Sigmoid colon (tissue), 7 donors: ENCODE results near the gene ESRRB. TPM values are rescaled to one million over a fixed set of nuclear protein-coding genes. Genes with fewer than 3 reads are reported as not detected.

Experiments
- DNase-seq: peaks from one replicate; pipeline ENCODE4 v3.0.0-alpha.2; 2019
- H3K27ac ChIP-seq, 4 donors: fragments of 200-600 bp; sonication (generic); one replicate each; pipeline ENCODE4 v1.5.1; 2016 to 2019; ENCODE audit warnings: mild to moderate bottlenecking in 1 of 4
- H3K27me3 ChIP-seq, 3 donors: fragments of 200-600 bp; sonication (generic); one replicate each; pipeline ENCODE4 v1.5.1; 2019; ENCODE audit warnings: mild to moderate bottlenecking in 1 of 3
- H3K36me3 ChIP-seq, 4 donors: fragments of 200-600 bp; sonication (generic); one replicate each; pipeline ENCODE4 v1.5.1; 2016 to 2019
- H3K4me1 ChIP-seq, 4 donors: fragments of 200-600 bp; sonication (generic); one replicate each; pipeline ENCODE4 v1.5.1; 2017 to 2019
- H3K4me3 ChIP-seq, 4 donors: fragments of 200-600 bp; sonication (generic); one replicate each; pipeline ENCODE4 v1.5.1; 2017 to 2019; ENCODE audit warnings: mild to moderate bottlenecking in 2 of 4, moderate library complexity in 1 of 4
- H3K9me3 ChIP-seq, 4 donors: fragments of 200-600 bp in 3 of 4; sonication (generic) in 3 of 4; one replicate each; pipeline versions ENCODE4 v1.5.1 to v1.6.1; 2013 to 2019
- CTCF ChIP-seq, 4 experiments: fragments of 450-650 bp in 3 of 4; fragments of 200-600 bp in 1 of 4; IDR thresholded peaks; one replicate each; pipeline ENCODE4 v1.5.1; 2016 to 2019; ENCODE audit warnings: antibody characterized with exemption in 4 of 4, mild to moderate bottlenecking in 3 of 4, moderate library complexity in 2 of 4
- EP300 ChIP-seq, 4 donors: sonication (generic); formaldehyde crosslinking; IDR thresholded peaks; one replicate each; pipeline ENCODE4 v1.6.1; 2017; ENCODE audit warnings: antibody characterized with exemption in 4 of 4
- POLR2A ChIP-seq, 2 donors: fragments of 450-650 bp; IDR thresholded peaks; one replicate each; pipeline ENCODE4 v1.6.1; 2016; ENCODE audit warnings: antibody characterized with exemption in 2 of 2, mild to moderate bottlenecking in 2 of 2, moderate library complexity in 2 of 2
- POLR2AphosphoS5 ChIP-seq, 4 donors: sonication (generic); formaldehyde crosslinking; IDR thresholded peaks; one replicate each; pipeline ENCODE4 v1.6.1; 2017; ENCODE audit warnings: antibody characterized with exemption in 4 of 4
- WGBS, 2 donors: extraction: QIAGEN DNeasy Blood & Tissue Kit; methylation state at CpG; one replicate each; pipeline ENCODE4 v1.1.7; 2013; 5-methylcytosine and 5-hydroxymethylcytosine counted together
- intact Hi-C: fragments of 100-400 bp; cut with DNase I; formaldehyde crosslinking; loops from one replicate; pipeline ENCODE4 v1.15.1; 2023
- polyA plus RNA-seq, 3 donors: library from polyadenylated mRNA; stranded (reverse); fragments of 200-250 nt; gene quantifications; one replicate each; pipeline ENCODE4 v1.2.3, GENCODE V29; 2013
- total RNA-seq, 4 donors: library from RNA; depleted of rRNA; stranded (reverse); fragments of >200 nt; gene quantifications; one replicate each; pipeline ENCODE4 v1.1.0, GENCODE V29; 2016
- donor health status: healthy with polysubstance abuse.
- donor health status: Bipolar disorder and iron deficiency.
- donor health status: healthy.

Gene ESRRB
- total and polyA plus RNA-seq, 7 donors: under 0.01 to 0.04 TPM; not detected in 5

- intact Hi-C loops: no loop called here
- no peaks in the 10 kb centered on the region for H3K9me3 ChIP-seq
- no peak overlapping the region for H3K4me3 ChIP-seq
- H3K27ac ChIP-seq: no peak overlapping the region
- H3K36me3 ChIP-seq: no peaks in the 10 kb centered on the region
- WGBS, 2 donors: 69 to 85% methylated on average over 7 of the region's 7 CpGs
- no peaks in the 10 kb centered on the region for H3K27me3 ChIP-seq
- TF ChIP-seq EP300 (IDR thresholded peaks at IDR 0.05): no peak
- TF ChIP-seq POLR2AphosphoS5 (IDR thresholded peaks at IDR 0.05): no peak
- no peak for TF ChIP-seq CTCF (IDR thresholded peaks at IDR 0.05)
- TF ChIP-seq POLR2A (IDR thresholded peaks at IDR 0.05): no peak
- H3K4me1 ChIP-seq: no peaks in the 10 kb centered on the region
- DNase-seq: no peak
These were observed 29.7 kb downstream of the ESRRB start for GRCh38 chr14:76405627-76406026.

GRCh38 chr14:76407449-76408150 lies 31.7 kb downstream of the ESRRB start:
- intact Hi-C loops: no loop called here
- Histone ChIP-seq H3K4me1 (no peaks in the 10 kb centered on the region), H3K27ac (no peak overlapping the region), H3K36me3 (no peaks in the 10 kb centered on the region), H3K9me3 (no peaks in the 10 kb centered on the region), H3K27me3 (no peaks in the 10 kb centered on the region), H3K4me3 (no peak overlapping the region)
- 64 to 68% methylated on average over 9 of the region's 9 CpGs for WGBS, 2 donors
- TF ChIP-seq POLR2AphosphoS5 (IDR thresholded peaks at IDR 0.05) (no peak), CTCF (IDR thresholded peaks at IDR 0.05) (no peak), POLR2A (IDR thresholded peaks at IDR 0.05) (no peak), EP300 (IDR thresholded peaks at IDR 0.05) (no peak)
- no peak for DNase-seq

GRCh38 chr14:76408877-76409276 lies 32.9 kb downstream of the ESRRB start:
- no peak overlapping the region for H3K27ac ChIP-seq
- no peak for DNase-seq
- WGBS, 2 donors: 87 to 91% methylated on average over 1 of the region's 1 CpG
- intact Hi-C loops: no loop called here
- H3K4me3 ChIP-seq: no peak overlapping the region
- H3K27me3 ChIP-seq: peaks cover 0 to 5% (median 0%) of the 10 kb centered on the region in 3 donors
- no peak for TF ChIP-seq CTCF (IDR thresholded peaks at IDR 0.05)
- no peak for TF ChIP-seq POLR2A (IDR thresholded peaks at IDR 0.05)
- no peak for TF ChIP-seq EP300 (IDR thresholded peaks at IDR 0.05)
- no peak for TF ChIP-seq POLR2AphosphoS5 (IDR thresholded peaks at IDR 0.05)
- H3K36me3 ChIP-seq: no peaks in the 10 kb centered on the region
- H3K9me3 ChIP-seq: no peaks in the 10 kb centered on the region
- H3K4me1 ChIP-seq: no peaks in the 10 kb centered on the region

- Histone ChIP-seq H3K36me3 (no peaks in the 10 kb centered on the region), H3K27me3 (peaks cover 0 to 21% (median 0%) of the 10 kb centered on the region in 3 donors), H3K4me1 (no peaks in the 10 kb centered on the region), H3K27ac (no peak overlapping the region), H3K9me3 (no peaks in the 10 kb centered on the region), H3K4me3 (no peak overlapping the region)
- intact Hi-C loops: no loop called here
- 23 to 32% methylated on average over 5 of the region's 5 CpGs for WGBS, 2 donors
- no peak for TF ChIP-seq POLR2AphosphoS5 (IDR thresholded peaks at IDR 0.05)
- no peak for TF ChIP-seq EP300 (IDR thresholded peaks at IDR 0.05)
- TF ChIP-seq POLR2A (IDR thresholded peaks at IDR 0.05): no peak
- TF ChIP-seq CTCF (IDR thresholded peaks at IDR 0.05): no peak
- DNase-seq: no peak
These were observed 36.6 kb downstream of the ESRRB start for GRCh38 chr14:76412501-76412900.
